C4-2B (cell line): Measurements from ENCODE around the gene GRAMD4.
"Not testable (repeated sequence)": the region's sequence is repeated elsewhere in the genome, so short reads cannot be mapped to it uniquely, and the experiment has no call there.

ENCODE experiments used
- H3K27ac ChIP-seq: fragments of 450-650 bp; 2 replicates; pipeline ENCODE4 v1.5.1; 2017
- ZFX ChIP-seq: fragments of 450-650 bp; IDR thresholded peaks from 2 replicates; pipeline ENCODE4 v1.6.1; 2017
- TF ChIP-seq, protein P1 (sequence below): fragments of 450-650 bp; conservative IDR thresholded peaks from 2 replicates; pipeline ENCODE4 v1.5.1; 2017; ENCODE audit warnings: mild to moderate bottlenecking

GRAMD4 gene

GRCh38 chr22:46617207-46617985 is 2.8 kb upstream of the GRAMD4 start:
- no peak for TF ChIP-seq ZFX
- TF ChIP-seq, protein P1, sequence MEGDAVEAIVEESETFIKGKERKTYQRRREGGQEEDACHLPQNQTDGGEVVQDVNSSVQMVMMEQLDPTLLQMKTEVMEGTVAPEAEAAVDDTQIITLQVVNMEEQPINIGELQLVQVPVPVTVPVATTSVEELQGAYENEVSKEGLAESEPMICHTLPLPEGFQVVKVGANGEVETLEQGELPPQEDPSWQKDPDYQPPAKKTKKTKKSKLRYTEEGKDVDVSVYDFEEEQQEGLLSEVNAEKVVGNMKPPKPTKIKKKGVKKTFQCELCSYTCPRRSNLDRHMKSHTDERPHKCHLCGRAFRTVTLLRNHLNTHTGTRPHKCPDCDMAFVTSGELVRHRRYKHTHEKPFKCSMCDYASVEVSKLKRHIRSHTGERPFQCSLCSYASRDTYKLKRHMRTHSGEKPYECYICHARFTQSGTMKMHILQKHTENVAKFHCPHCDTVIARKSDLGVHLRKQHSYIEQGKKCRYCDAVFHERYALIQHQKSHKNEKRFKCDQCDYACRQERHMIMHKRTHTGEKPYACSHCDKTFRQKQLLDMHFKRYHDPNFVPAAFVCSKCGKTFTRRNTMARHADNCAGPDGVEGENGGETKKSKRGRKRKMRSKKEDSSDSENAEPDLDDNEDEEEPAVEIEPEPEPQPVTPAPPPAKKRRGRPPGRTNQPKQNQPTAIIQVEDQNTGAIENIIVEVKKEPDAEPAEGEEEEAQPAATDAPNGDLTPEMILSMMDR: no peak

GRCh38 chr22:46617986-46618647 is 2.1 kb upstream of the GRAMD4 start:
- TF ChIP-seq, protein P1: no peak
- TF ChIP-seq ZFX: no peak
- H3K27ac ChIP-seq: no peak overlapping the region

More at GRCh38 chr22:46617207-46617985, 2.8 kb upstream of the GRAMD4 start:
- H3K27ac ChIP-seq: no peak overlapping the region

- no peak for TF ChIP-seq ZFX
- TF ChIP-seq, protein P1: no peak
- H3K27ac ChIP-seq: no peak overlapping the region
These were observed 1.5 kb upstream of the GRAMD4 start for GRCh38 chr22:46618667-46619066.

GRCh38 chr22:46619240-46619829 is 851 bp upstream of the GRAMD4 start:
- TF ChIP-seq ZFX: no peak
- TF ChIP-seq, protein P1: no peak
- no peak overlapping the region for H3K27ac ChIP-seq

DNA sequence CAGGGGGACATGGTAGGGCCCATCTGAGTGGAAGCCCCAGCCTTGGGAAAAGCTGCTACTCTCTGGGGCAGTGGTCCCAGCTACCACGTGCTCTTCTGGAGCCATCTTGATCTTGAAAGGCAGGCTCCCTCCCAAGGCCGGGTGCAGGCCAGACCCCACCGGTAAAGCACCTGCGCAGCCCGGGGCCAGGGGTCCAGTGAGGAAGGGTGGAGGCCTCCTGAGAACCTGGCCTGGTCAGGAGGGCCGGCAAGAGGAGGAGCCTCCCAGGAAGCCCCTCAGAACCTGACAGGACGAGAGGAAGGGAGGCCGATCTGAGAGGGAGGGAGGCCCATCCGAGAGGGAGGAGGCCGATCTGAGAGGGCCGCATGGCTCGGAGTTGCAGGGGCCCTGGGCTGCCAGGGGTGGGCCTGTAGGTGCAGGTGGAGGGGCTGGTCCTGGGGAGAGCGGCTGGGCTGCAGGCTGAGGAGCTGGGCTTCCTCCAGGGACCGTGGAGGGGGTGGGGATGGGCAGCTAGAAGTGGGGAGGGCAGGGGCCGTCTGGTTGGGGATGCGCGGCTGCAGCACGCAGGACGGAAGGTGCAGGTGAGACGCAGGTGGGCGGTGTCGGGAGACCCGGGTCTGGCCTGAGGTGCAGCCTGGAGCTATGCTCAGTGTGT is 529 bp downstream of the GRAMD4 start:
- no peak for TF ChIP-seq ZFX
- TF ChIP-seq, protein P1: no peak
- no peak overlapping the region for H3K27ac ChIP-seq

- H3K27ac ChIP-seq: not testable (repeated sequence)
These were observed 1.2 kb downstream of the GRAMD4 start for GRCh38 chr22:46621243-46621930.

- no peak overlapping the region for H3K27ac ChIP-seq
- TF ChIP-seq ZFX: no peak
- TF ChIP-seq, protein P1: no peak
These were observed 1.9 kb downstream of the GRAMD4 start for GRCh38 chr22:46622081-46622521.
